Panc1 (cell line): Measurements from ENCODE around the gene ALPK1. TPM values are rescaled to one million over a fixed set of nuclear protein-coding genes. Genes with fewer than 3 reads are reported as not detected.
"Not testable (repeated sequence)": the region's sequence is repeated elsewhere in the genome, so short reads cannot be mapped to it uniquely, and the experiment has no call there.

Experiments used
- ATAC-seq: fragments of 200-7000 bp; cut with Tn5 transposase; 2 replicates; pipeline ENCODE4 v1.9.1; 2020; ENCODE audit warnings: mild to moderate bottlenecking, moderate library complexity
- BruUV-seq: library from RNA; stranded (reverse); fragments of 400-500 nt; replicated peaks from 2 replicates; lab custom pipeline; 2021; lab: Mats Ljungman, UMichigan
- CTCF ChIA-PET: fragments of 300-600 bp; sonication (Branson Sonifier 250); formaldehyde crosslinking; loops from one replicate; lab custom pipeline; 2022; ENCODE audit warnings: antibody characterized with exemption; lab: Charles Lee
- POLR2A ChIA-PET: fragments of 300-600 bp; sonication (Branson Sonifier 250); formaldehyde crosslinking; loops from one replicate; lab custom pipeline; 2022; ENCODE audit warnings: antibody characterized with exemption; lab: Charles Lee
- DNase-seq: peaks from one replicate; pipeline ENCODE4 v3.0.0-alpha.2; 2010; ENCODE audit warnings: low read depth, low spot score
- H3K27ac ChIP-seq: 2 replicates; pipeline ENCODE4 v1.5.1; 2011; ENCODE audit warnings: mild to moderate bottlenecking, low read length, inconsistent platforms
- H3K27me3 ChIP-seq: fragments of 200-500 bp; sonication (Bioruptor generic); 2 replicates; pipeline ENCODE4 v1.6.0; 2014; ENCODE audit warnings: low read length, inconsistent platforms; ENCODE audit not compliant: control insufficient read depth, insufficient read depth
- H3K36me3 ChIP-seq: fragments of 200-500 bp; sonication (Bioruptor generic); 2 replicates; pipeline ENCODE4 v1.5.1; 2014; ENCODE audit warnings: inconsistent platforms, mild to moderate bottlenecking, low read length, moderate library complexity; ENCODE audit not compliant: control insufficient read depth, insufficient read depth
- H3K4me1 ChIP-seq: 2 replicates; pipeline ENCODE4 v1.5.1; 2011; ENCODE audit warnings: inconsistent platforms, mild to moderate bottlenecking, low read length, moderate library complexity; ENCODE audit not compliant: control insufficient read depth, insufficient read depth
- H3K4me3 ChIP-seq, 2 experiments: 2 replicates each; pipeline ENCODE4 v1.5.1; 2011 to 2012; ENCODE audit warnings: low read depth in 2 of 2, low read length in 2 of 2, mild to moderate bottlenecking in 2 of 2, inconsistent platforms in 1 of 2, moderate library complexity in 1 of 2
- H3K9me3 ChIP-seq: fragments of 200-500 bp; sonication (Bioruptor generic); 2 replicates; pipeline ENCODE4 v1.5.1; 2014; ENCODE audit warnings: low read depth, mild to moderate bottlenecking, inconsistent platforms, low read length, moderate library complexity; ENCODE audit not compliant: control insufficient read depth, insufficient read depth
- CTCF ChIP-seq: fragments of 450-650 bp; IDR thresholded peaks from 2 replicates; pipeline ENCODE4 v1.5.1; 2017; ENCODE audit warnings: mild to moderate bottlenecking
- POLR2AphosphoS5 ChIP-seq: IDR thresholded peaks from 2 replicates; pipeline ENCODE4 v1.6.1; 2012; ENCODE audit warnings: mild to moderate bottlenecking, low read depth, low read length, moderate library complexity
- REST ChIP-seq, 2 experiments: IDR thresholded peaks; 2 replicates each; pipeline ENCODE4 v1.6.1; 2011 to 2012; ENCODE audit warnings: low read depth in 2 of 2, control low read depth in 1 of 2, low read length in 1 of 2, mild to moderate bottlenecking in 1 of 2, moderate library complexity in 1 of 2; ENCODE audit not compliant: insufficient read depth in 1 of 2
- SIN3A ChIP-seq: IDR thresholded peaks from 2 replicates; pipeline ENCODE4 v1.6.1; 2012; ENCODE audit warnings: low read depth, mild to moderate bottlenecking, low read length, moderate library complexity, borderline replicate concordance; ENCODE audit not compliant: insufficient read depth
- TCF7L2 ChIP-seq: IDR thresholded peaks from 2 replicates; pipeline ENCODE4 v1.6.1; 2011; ENCODE audit warnings: mild to moderate bottlenecking, low read depth, low read length, inconsistent platforms
- in situ Hi-C: cut with HindIII; loops from 2 replicates; pipeline ENCODE4 v1.10.0; 2016; ENCODE audit warnings: low sequenced_read_pairs, low pct_unique_long_range_greater_than_20kb
- intact Hi-C: fragments of 100-400 bp; cut with micrococcal nuclease; formaldehyde crosslinking; loops from one replicate; pipeline ENCODE4 v1.10.0; 2022; ENCODE audit not compliant: unreplicated experiment
- total RNA-seq: library from RNA; stranded (reverse); gene quantifications from one replicate; pipeline ENCODE4 v1.2.1, GENCODE V29; 2021; ENCODE audit not compliant: unreplicated experiment

Gene ALPK1
- total RNA-seq, 1 experiment from 2014 or later = 1.4 TPM

GRCh38 chr4:112485930-112486329 lies 188.8 kb downstream of the ALPK1 start:
- H3K4me1 ChIP-seq = no peaks in the 10 kb centered on the region
- H3K27me3 ChIP-seq = no peaks in the 10 kb centered on the region
- POLR2A ChIA-PET = no interaction called here
- CTCF ChIA-PET = no interaction called here
- ATAC-seq (no peak), DNase-seq (no peak)
- TF ChIP-seq POLR2AphosphoS5 (no peak), REST (IDR thresholded peaks at IDR 0.05; ENCODE audit: insufficient read depth in 1 of 2, low read depth in 2 of 2, low read length in 1 of 2) (no peak), CTCF (no peak), TCF7L2 (no peak), SIN3A (no peak)
- no peak overlapping the region for H3K4me3 ChIP-seq
- in situ Hi-C loops (no loop called here), intact Hi-C loops (no loop called here)
- BruUV-seq = no TSS peak
- H3K36me3 ChIP-seq = no peaks in the 10 kb centered on the region
- no peak overlapping the region for H3K27ac ChIP-seq
- no peaks in the 10 kb centered on the region for H3K9me3 ChIP-seq

GRCh38 chr4:112490808-112491207 lies 193.6 kb downstream of the ALPK1 start:
- CTCF ChIA-PET, H3K36me3 ChIP-seq, H3K4me3 ChIP-seq, BruUV-seq, POLR2A ChIA-PET, H3K4me1 ChIP-seq, in situ Hi-C loops, H3K27me3 ChIP-seq, DNase-seq, H3K27ac ChIP-seq, ATAC-seq, H3K9me3 ChIP-seq, intact Hi-C loops: not testable (repeated sequence)

Other genes with a start within 250 kb of the ALPK1 start
- 0.90 TPM for gene FAM241A, start 151.9 kb upstream of the ALPK1 start, total RNA-seq
- 18.9 TPM for gene AP1AR, start 65.6 kb upstream of the ALPK1 start, total RNA-seq
- 6.4 TPM for gene TIFA, start 11.5 kb upstream of the ALPK1 start, total RNA-seq
- not detected for gene NEUROG2, start 218.8 kb downstream of the ALPK1 start, total RNA-seq